Measurements from ENCODE around the gene RNASE9.

DNA sequence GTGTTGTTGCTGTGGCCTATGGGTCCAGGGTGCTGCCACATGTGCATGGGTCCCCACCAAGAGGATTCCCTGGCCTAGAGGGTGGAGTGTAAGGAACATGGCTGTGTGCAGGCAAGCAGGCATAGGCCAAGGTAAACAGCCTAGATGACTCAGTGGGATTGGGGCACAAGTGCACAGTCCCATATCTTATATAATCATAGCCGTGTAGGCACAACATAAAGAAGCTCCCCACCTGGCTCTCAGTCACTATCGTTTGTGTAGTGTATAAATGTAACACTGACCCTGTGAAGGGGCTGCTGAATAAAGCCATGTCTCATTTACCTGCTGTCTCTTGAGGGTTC, 46.0 kb upstream of the RNASE9 start:
- TF ChIP-seq CTCF (conservative IDR thresholded peaks at IDR 0.05 in 1 of 2, IDR thresholded peaks at IDR 0.05 in 1 of 2; ENCODE audit: low read depth in 1 of 2, low read length in 2 of 2) (no peak), EZH2 (IDR thresholded peaks at IDR 0.05; ENCODE audit: low read length, missing control alignments) (no peak)

All from fibroblast of lung (primary cell).